ENCODE results near the gene TNFSF8.

DNA sequence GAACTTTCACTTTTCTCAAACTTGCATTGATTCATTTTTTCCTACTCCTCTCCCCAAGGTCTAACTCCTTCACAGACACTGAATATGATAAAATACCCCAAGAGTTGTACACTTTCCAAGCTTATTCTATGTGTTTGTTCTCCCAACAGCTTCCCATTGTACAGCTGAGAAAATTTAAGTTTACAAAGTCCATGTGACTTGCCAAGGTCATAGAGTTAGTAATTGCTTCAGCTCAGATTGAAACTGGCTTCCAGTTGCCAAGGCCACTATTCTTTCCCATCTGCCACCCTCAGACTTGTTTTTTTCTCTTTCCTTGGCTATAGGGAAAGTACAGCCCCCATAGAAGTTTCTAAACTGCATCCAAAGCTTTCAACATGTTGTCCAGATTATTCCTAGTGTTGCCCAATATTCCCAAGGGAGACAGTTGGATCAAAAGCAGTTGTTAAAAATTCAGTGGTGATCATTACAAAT lies 34.8 kb downstream of the TNFSF8 start:
- TF ChIP-seq, protein P1, sequence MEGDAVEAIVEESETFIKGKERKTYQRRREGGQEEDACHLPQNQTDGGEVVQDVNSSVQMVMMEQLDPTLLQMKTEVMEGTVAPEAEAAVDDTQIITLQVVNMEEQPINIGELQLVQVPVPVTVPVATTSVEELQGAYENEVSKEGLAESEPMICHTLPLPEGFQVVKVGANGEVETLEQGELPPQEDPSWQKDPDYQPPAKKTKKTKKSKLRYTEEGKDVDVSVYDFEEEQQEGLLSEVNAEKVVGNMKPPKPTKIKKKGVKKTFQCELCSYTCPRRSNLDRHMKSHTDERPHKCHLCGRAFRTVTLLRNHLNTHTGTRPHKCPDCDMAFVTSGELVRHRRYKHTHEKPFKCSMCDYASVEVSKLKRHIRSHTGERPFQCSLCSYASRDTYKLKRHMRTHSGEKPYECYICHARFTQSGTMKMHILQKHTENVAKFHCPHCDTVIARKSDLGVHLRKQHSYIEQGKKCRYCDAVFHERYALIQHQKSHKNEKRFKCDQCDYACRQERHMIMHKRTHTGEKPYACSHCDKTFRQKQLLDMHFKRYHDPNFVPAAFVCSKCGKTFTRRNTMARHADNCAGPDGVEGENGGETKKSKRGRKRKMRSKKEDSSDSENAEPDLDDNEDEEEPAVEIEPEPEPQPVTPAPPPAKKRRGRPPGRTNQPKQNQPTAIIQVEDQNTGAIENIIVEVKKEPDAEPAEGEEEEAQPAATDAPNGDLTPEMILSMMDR (conservative IDR thresholded peaks at IDR 0.05; ENCODE audit: low read length): no peak
- no peak for TF ChIP-seq EZH2phosphoT487 (IDR thresholded peaks at IDR 0.05; ENCODE audit: borderline replicate concordance, low read depth, low read length)
